Panc1 (cell line): ENCODE results near the gene RNF144A. TPM values are rescaled to one million over a fixed set of nuclear protein-coding genes. Genes with fewer than 3 reads are reported as not detected.
A peak's percentile ranks its signal among the peaks of the same experiment; 100 is the strongest.

Source experiments
- ATAC-seq: fragments of 200-7000 bp; cut with Tn5 transposase; 2 replicates; pipeline ENCODE4 v1.9.1; 2020; ENCODE audit warnings: mild to moderate bottlenecking, moderate library complexity
- BruUV-seq: library from RNA; stranded (reverse); fragments of 400-500 nt; replicated peaks from 2 replicates; lab custom pipeline; 2021; lab: Mats Ljungman, UMichigan
- CTCF ChIA-PET: fragments of 300-600 bp; sonication (Branson Sonifier 250); formaldehyde crosslinking; loops from one replicate; lab custom pipeline; 2022; ENCODE audit warnings: antibody characterized with exemption; lab: Charles Lee
- POLR2A ChIA-PET: fragments of 300-600 bp; sonication (Branson Sonifier 250); formaldehyde crosslinking; loops from one replicate; lab custom pipeline; 2022; ENCODE audit warnings: antibody characterized with exemption; lab: Charles Lee
- DNase-seq: peaks from one replicate; pipeline ENCODE4 v3.0.0-alpha.2; 2010; ENCODE audit warnings: low read depth, low spot score
- H3K27ac ChIP-seq: 2 replicates; pipeline ENCODE4 v1.5.1; 2011; ENCODE audit warnings: mild to moderate bottlenecking, low read length, inconsistent platforms
- H3K27me3 ChIP-seq: fragments of 200-500 bp; sonication (Bioruptor generic); 2 replicates; pipeline ENCODE4 v1.6.0; 2014; ENCODE audit warnings: low read length, inconsistent platforms; ENCODE audit not compliant: control insufficient read depth, insufficient read depth
- H3K36me3 ChIP-seq: fragments of 200-500 bp; sonication (Bioruptor generic); 2 replicates; pipeline ENCODE4 v1.5.1; 2014; ENCODE audit warnings: inconsistent platforms, mild to moderate bottlenecking, low read length, moderate library complexity; ENCODE audit not compliant: control insufficient read depth, insufficient read depth
- H3K4me1 ChIP-seq: 2 replicates; pipeline ENCODE4 v1.5.1; 2011; ENCODE audit warnings: inconsistent platforms, mild to moderate bottlenecking, low read length, moderate library complexity; ENCODE audit not compliant: control insufficient read depth, insufficient read depth
- H3K4me3 ChIP-seq, 2 experiments: 2 replicates each; pipeline ENCODE4 v1.5.1; 2011 to 2012; ENCODE audit warnings: low read depth in 2 of 2, low read length in 2 of 2, mild to moderate bottlenecking in 2 of 2, inconsistent platforms in 1 of 2, moderate library complexity in 1 of 2
- H3K9me3 ChIP-seq: fragments of 200-500 bp; sonication (Bioruptor generic); 2 replicates; pipeline ENCODE4 v1.5.1; 2014; ENCODE audit warnings: low read depth, mild to moderate bottlenecking, inconsistent platforms, low read length, moderate library complexity; ENCODE audit not compliant: control insufficient read depth, insufficient read depth
- POLR2AphosphoS5 ChIP-seq: IDR thresholded peaks from 2 replicates; pipeline ENCODE4 v1.6.1; 2012; ENCODE audit warnings: mild to moderate bottlenecking, low read depth, low read length, moderate library complexity
- SIN3A ChIP-seq: IDR thresholded peaks from 2 replicates; pipeline ENCODE4 v1.6.1; 2012; ENCODE audit warnings: low read depth, mild to moderate bottlenecking, low read length, moderate library complexity, borderline replicate concordance; ENCODE audit not compliant: insufficient read depth
- TCF7L2 ChIP-seq: IDR thresholded peaks from 2 replicates; pipeline ENCODE4 v1.6.1; 2011; ENCODE audit warnings: mild to moderate bottlenecking, low read depth, low read length, inconsistent platforms
- in situ Hi-C: cut with HindIII; loops from 2 replicates; pipeline ENCODE4 v1.10.0; 2016; ENCODE audit warnings: low sequenced_read_pairs, low pct_unique_long_range_greater_than_20kb
- intact Hi-C: fragments of 100-400 bp; cut with micrococcal nuclease; formaldehyde crosslinking; loops from one replicate; pipeline ENCODE4 v1.10.0; 2022; ENCODE audit not compliant: unreplicated experiment
- total RNA-seq: library from RNA; stranded (reverse); gene quantifications from one replicate; pipeline ENCODE4 v1.2.1, GENCODE V29; 2021; ENCODE audit not compliant: unreplicated experiment
- TF ChIP-seq, protein P1 (sequence below), 2 experiments: IDR thresholded peaks; 2 replicates each; pipeline ENCODE4 v1.6.1; 2011 to 2012; ENCODE audit warnings: low read depth in 2 of 2, control low read depth in 1 of 2, low read length in 1 of 2, mild to moderate bottlenecking in 1 of 2, moderate library complexity in 1 of 2; ENCODE audit not compliant: insufficient read depth in 1 of 2
- TF ChIP-seq, protein P2 (sequence below): fragments of 450-650 bp; IDR thresholded peaks from 2 replicates; pipeline ENCODE4 v1.5.1; 2017; ENCODE audit warnings: mild to moderate bottlenecking

The RNF144A gene
- total RNA-seq, 1 experiment from 2014 or later, result 5.4 TPM

DNA sequence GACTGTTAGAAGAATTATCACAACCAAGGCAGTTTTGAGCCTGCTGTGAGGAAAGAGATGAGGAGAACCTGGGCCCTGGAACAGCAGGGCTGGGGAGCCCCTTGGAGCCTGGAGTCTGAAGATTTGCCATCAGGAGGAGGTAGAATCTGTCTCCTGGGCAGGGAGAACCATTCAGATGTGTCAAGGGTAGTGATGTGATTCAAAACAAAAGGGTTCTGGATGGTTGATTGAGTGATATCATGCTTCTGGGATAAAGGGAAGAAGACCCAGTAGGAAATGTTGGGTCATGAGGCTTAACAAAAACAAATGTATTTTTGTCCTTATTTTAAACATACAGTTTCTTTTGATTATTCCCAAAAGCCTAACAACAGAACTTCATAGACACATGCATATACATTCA, 28.6 kb downstream of the RNF144A start:
- Histone ChIP-seq H3K4me3 (no peak overlapping the region), H3K27me3 (no peaks in the 10 kb centered on the region), H3K9me3 (no peaks in the 10 kb centered on the region), H3K36me3 (no peaks in the 10 kb centered on the region), H3K27ac (no peak overlapping the region), H3K4me1 (no peaks in the 10 kb centered on the region)
- intact Hi-C loops (no loop called here), in situ Hi-C loops (no loop called here)
- ATAC-seq (no peak), DNase-seq (no peak)
- no TSS peak for BruUV-seq
- POLR2A ChIA-PET, result no interaction called here
- CTCF ChIA-PET, result no interaction called here
- TF ChIP-seq, protein P1, sequence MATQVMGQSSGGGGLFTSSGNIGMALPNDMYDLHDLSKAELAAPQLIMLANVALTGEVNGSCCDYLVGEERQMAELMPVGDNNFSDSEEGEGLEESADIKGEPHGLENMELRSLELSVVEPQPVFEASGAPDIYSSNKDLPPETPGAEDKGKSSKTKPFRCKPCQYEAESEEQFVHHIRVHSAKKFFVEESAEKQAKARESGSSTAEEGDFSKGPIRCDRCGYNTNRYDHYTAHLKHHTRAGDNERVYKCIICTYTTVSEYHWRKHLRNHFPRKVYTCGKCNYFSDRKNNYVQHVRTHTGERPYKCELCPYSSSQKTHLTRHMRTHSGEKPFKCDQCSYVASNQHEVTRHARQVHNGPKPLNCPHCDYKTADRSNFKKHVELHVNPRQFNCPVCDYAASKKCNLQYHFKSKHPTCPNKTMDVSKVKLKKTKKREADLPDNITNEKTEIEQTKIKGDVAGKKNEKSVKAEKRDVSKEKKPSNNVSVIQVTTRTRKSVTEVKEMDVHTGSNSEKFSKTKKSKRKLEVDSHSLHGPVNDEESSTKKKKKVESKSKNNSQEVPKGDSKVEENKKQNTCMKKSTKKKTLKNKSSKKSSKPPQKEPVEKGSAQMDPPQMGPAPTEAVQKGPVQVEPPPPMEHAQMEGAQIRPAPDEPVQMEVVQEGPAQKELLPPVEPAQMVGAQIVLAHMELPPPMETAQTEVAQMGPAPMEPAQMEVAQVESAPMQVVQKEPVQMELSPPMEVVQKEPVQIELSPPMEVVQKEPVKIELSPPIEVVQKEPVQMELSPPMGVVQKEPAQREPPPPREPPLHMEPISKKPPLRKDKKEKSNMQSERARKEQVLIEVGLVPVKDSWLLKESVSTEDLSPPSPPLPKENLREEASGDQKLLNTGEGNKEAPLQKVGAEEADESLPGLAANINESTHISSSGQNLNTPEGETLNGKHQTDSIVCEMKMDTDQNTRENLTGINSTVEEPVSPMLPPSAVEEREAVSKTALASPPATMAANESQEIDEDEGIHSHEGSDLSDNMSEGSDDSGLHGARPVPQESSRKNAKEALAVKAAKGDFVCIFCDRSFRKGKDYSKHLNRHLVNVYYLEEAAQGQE (IDR thresholded peaks at IDR 0.05; ENCODE audit: insufficient read depth in 1 of 2, low read depth in 2 of 2, low read length in 1 of 2), result no peak
- TF ChIP-seq TCF7L2 (no peak), POLR2AphosphoS5 (no peak), SIN3A (no peak)
- TF ChIP-seq, protein P2, sequence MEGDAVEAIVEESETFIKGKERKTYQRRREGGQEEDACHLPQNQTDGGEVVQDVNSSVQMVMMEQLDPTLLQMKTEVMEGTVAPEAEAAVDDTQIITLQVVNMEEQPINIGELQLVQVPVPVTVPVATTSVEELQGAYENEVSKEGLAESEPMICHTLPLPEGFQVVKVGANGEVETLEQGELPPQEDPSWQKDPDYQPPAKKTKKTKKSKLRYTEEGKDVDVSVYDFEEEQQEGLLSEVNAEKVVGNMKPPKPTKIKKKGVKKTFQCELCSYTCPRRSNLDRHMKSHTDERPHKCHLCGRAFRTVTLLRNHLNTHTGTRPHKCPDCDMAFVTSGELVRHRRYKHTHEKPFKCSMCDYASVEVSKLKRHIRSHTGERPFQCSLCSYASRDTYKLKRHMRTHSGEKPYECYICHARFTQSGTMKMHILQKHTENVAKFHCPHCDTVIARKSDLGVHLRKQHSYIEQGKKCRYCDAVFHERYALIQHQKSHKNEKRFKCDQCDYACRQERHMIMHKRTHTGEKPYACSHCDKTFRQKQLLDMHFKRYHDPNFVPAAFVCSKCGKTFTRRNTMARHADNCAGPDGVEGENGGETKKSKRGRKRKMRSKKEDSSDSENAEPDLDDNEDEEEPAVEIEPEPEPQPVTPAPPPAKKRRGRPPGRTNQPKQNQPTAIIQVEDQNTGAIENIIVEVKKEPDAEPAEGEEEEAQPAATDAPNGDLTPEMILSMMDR, result no peak

DNA sequence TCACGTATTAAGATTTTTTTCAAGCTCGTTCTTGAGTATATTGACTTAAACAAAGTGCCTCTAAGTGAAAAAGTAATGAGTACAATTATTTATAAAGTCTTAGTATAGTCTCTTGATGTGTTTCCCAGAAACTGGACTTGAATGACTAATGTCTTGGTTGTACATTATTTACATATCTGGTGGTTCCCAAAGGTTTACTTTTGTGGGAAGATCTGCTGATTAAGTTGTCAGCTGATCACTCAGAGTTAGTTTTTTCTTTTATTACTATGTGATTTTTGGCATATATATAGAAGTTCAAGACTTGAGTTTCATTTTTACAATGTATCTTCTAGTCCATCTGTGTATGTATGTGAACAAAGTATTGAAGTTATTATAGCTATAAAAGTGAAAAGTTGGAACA, 29.5 kb downstream of the RNF144A start:
- DNase-seq, result peak; percentile 35

More for the DNA sequence above, 29.5 kb downstream of the RNF144A start:
- ATAC-seq, result no peak
- no peaks in the 10 kb centered on the region for H3K36me3 ChIP-seq
- H3K27ac ChIP-seq, result no peak overlapping the region
- POLR2A ChIA-PET, result no interaction called here
- in situ Hi-C loops, result no loop called here
- H3K27me3 ChIP-seq, result no peaks in the 10 kb centered on the region
- H3K4me1 ChIP-seq, result no peaks in the 10 kb centered on the region
- no TSS peak for BruUV-seq
- CTCF ChIA-PET, result no interaction called here
- no peaks in the 10 kb centered on the region for H3K9me3 ChIP-seq
- intact Hi-C loops, result no loop called here
- no peak overlapping the region for H3K4me3 ChIP-seq
- TF ChIP-seq, protein P2, result no peak
- TF ChIP-seq, protein P1 (IDR thresholded peaks at IDR 0.05; ENCODE audit: insufficient read depth in 1 of 2, low read depth in 2 of 2, low read length in 1 of 2), result no peak
- TF ChIP-seq TCF7L2 (no peak), SIN3A (no peak), POLR2AphosphoS5 (no peak)
